NCI-H748 (cell line): ENCODE measurements around the gene SCNN1A.
A peak's percentile ranks its signal among the peaks of the same experiment; 100 is the strongest.
"Not testable (repeated sequence)": the region's sequence is repeated elsewhere in the genome, so short reads cannot be mapped to it uniquely, and the experiment has no call there.

Experiments used
- DNase-seq: peaks from one replicate; lab custom pipeline; 2025; ENCODE audit not compliant: unreplicated experiment; lab: John Stamatoyannopoulos, UW

SCNN1A gene

DNA sequence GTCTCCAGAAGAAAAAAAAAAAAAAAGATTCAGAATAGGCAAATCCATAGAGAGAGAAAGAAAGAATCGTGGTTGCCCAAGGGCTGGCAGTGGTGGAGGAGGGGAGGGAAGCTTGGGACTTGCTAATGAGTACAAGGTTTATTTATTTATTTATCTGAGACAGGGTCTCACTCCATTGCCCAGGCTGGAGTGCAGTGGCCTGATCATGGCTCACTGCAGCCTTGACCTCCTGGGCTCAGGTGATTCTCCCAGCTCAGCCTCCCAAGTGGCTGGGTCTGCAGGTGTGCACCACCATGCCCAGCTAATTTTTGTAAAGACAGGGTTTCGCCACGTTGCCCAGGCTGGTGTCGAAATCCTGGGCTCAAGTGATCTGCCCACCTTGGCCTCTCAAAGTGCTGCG lies 23.7 kb downstream of the SCNN1A start:
- no peak for DNase-seq

DNA sequence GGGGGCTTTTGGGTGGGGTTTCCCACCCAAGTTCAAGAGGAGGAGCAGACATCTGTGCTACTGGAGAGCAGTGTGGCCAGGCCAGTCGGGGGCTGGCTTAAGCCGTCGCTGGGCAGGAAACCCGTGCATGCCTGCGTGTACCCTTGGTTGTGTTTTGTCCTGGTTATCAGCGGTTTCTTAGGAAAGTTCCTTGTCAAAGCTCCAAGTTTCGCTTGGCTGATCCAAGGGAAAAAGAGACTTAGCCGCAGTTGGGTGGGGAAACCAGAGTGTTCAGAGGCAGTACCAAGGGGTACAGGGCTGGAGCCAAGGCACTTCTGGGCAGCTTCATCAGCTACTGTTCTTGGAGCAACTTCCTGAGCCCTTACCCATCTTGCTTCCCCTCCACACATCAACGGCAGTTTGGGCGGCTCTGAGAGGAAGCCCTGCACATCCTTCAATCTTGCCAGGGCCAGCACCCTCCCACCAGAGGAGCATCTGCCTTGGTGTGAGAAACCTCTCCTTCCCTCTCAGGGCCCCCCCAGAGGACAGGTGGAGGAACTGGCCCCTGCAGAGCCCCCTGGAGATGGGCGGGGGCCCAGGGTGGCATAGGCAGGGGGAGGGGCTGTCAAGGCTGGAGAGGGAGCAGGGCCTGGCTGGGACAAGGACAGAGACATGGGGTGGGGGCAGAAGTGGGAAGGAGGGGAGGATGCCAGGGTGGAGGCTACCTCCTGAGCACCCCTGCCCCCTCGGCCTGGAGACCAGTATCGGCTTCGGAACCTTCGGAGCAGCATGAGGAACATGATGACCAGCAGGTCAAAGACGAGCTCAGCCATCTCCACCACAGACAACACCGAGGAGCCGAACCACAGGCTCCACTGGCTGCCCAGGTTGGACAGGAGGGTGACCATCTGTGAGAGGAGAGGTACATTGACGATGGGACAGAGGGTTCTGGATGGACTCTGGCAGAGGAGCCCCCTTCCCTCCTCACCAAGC lies 27.7 kb downstream of the SCNN1A start:
- no peak for DNase-seq

DNA sequence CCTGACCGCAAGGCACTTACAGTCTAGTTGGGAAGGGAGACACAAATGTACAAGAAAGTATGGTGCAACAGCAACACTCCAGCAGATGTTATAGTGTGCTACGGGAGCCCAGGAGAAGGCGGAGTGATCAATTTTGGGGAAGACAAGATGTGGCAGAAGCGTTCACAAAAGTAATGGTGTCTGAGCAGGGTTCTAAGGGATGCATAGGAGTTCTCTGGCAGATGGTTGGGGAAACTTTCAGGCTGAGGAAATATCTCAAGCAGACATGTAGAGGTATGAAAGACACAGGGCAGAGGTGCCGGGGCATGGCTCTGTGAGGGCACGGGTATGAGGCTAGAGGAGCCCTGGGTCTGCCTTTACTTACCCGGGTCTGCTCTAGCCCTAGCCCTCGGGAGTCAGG lies 28.4 kb downstream of the SCNN1A start:
- DNase-seq: no peak

DNA sequence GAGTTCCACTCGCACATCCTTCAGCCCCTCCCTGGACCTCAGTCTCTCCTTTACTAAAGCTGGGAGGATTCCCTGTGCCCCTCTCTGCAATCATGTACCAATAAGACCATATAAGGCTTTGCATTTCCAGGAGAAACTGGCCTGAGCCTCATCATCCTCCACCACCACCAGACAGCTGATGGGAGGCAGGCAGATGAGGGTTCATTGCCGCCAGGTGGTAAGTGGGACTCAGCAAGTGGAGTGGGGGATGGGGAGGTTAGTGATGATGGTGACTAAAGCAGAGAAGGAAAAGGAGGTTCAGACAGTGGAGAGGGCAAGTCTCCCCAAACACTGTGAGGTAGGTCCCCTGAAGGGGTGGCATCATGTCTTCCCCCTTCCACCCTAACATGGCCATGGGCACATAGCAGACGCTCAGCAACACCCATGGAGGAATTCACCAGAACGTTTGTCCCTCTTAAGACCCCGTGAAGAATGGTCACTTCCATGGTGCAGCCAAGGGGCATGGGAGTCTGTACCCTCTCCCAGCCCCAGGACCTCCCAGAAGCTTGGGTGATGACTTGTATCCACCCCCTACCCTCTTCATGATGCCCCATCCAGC lies 29.0 kb downstream of the SCNN1A start:
- DNase-seq: no peak

DNA sequence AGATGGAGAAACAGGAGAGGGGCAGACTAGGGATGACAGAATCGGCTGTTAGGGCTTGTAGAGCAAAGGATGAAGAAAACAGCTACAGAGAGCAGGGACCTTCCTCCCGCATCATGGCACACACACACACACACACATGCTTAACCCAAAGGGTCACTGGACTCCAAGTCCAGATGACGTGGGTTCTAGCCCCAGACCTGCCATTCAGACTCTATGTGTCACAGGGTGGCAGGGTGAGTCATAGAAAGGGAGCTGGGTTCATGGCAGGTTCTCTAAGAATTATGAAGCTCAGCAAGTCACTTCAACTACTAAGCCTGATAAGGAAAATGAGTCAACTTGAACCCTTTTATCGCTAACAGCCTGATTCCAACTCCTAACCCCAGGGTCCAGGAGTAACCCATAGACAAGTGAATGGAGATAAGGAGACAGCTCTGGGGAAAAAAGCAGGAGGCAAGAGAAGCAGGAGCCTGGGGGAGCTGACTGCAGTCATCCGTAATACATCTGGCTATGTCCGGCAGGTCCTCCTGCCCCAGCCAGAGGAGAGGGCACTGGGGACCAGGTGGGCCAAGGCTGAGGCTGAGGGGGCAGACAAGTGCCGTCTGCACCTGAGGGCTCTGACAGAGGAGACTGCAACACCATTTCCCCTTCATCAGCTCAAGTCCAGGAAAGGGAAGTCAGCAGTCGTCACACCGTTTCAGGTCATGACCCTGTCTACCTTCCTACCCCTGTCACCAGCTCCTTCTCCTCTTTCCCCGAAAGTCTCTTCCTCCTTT lies 29.9 kb downstream of the SCNN1A start:
- DNase-seq: no peak

DNA sequence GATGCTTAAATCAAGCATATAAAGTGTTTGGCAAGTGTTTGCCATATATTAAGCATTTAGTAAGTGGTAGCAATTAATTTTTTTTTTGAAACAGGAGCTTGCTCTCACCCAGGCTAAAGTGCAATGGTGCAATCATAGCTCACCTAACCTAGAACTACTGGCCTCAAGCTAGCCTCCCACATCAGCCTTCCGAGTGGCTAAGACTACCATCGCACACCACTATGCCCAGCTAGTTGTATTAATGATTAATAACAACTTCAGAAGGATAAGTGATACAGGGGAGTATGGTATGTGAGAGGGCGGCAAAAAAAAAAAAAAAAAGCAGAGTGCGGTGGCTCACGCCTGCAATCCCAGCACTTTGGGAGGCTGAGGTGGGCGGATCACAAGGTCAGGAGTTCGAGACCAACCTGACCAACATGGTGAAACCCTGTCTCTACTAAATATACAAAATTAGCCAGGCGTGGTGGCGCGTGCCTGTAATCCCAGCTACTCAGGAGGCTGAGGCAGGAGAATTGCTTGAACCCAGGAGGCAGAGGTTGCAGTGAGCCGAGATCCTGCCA lies 31.2 kb downstream of the SCNN1A start:
- DNase-seq: not testable (repeated sequence)

DNA sequence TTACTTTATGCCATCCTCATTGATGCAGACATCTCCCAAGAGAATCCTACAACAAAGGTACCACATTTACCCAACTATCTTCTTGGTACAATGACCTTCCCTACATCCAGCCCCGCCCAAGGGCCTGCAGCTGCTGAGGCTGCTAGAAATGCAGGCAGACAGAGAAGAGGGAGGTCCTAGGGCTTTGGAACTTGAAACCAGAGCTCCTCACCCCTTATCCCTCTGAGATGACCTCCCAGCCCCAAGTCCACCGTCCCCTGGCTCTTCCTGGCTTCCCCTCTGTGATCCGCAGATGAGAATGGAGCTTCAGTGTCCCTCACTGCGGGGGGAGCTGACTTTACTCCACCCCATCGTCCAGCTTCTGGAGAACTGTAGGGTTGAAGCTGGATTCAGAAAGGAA lies 31.8 kb downstream of the SCNN1A start:
- peak; percentile 6 for DNase-seq

DNA sequence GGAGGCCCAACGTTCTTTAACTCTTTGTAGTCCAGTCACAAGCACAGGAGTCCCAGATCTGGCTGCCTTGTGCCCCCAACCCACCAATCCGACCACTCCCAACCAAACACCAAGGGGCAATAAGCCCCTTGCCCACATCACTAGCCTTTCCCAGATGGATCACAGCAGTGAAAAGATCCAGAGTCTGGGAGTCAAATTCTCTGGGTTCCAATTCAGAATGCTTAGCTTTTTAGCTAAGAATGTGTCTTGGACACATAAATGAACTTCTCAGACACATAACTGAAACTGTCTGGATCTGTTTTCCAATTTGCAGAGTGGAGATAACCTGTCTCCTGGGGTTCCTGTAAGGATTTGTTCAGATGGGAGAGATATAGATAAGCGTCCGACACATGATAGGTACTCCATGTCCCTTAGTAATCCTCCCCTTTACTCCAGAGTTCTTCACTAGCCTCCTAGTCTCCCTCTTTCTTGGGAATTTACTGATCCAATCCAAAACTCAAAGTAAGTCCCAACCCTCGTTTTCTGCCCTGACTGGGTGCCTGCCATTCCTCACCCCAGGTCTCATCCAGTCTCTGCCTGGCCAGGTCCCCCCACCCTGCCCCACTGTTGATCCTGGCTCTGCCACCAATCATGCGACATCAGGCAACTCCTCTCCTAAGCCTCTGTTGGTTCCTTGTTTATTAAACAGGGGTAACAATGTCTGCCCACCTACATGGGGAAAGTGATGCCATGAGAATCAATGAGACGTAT lies 33.0 kb downstream of the SCNN1A start:
- DNase-seq: no peak

DNA sequence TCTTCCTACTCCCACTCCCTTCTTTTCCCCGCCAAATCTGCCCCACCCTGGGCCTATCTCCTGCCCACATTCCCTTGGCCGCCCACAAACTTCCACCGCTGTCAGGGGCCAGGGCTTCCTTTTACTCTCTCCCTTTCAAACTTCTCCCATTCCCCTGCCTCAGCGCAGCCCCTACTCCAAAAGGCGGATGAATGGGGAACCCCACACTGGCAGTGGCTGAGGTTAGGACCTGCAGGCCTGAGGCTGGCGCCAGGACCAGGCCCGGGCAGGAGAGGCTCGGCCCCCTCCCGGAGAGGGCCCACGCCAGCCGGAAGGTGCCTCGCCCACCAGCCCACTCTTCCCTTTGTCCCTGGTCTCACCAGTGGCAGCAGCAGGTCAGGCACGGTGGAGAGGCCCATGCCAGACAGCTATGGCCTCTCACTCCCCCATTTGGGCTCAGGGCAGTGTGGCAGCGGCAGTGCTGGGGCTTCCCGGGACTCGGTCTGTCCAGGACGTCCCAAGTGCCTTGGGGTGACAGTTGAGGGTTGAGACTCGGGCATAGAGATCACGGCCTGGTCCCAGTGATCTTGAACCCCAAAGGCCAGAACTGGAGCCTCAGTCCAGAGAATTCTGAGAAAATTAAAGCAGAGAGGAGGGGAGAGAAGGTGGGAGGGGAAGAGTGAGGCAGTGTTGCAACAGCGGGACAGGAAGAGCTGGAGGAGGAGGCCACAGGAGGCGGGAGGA lies 33.8 kb downstream of the SCNN1A start, which contains the start of gene TNFRSF1A:
TSS of gene TNFRSF1A (minus strand) at position 660 of the 723 bp plus-strand sequence. CDS start at position 398, 262 bp downstream.
- no peak for DNase-seq

DNA sequence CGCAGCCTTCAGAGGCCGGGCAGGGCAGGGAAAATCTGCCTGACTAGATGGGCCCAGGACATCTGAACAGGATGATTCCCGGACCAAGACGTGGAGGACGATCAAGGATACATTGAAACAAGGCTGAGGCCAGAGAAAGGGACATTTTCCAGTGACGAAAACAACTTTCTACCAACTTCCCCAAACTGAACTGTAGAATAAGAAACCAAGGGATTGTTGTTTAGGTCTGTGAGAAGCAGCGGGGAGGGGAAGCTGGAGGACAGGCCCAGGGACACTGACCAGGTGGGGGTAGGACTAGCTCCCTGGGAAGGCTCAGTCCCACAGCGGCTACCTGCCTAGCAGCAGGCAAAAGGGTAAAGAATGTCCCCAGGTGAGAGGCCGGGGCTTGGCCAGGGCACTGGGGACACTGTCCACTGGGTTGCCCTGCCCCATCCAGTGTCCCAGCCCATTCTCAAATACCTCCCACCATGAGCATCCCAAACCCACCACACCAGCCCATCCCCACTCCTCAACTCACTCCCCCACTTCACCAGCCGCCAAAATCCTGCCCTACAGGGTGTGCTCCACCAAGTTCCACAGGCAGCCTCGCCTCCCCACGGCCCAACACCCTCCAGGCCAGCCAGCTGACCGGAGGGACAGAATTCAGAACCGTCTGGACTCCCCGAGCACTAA lies 34.5 kb downstream of the SCNN1A start:
- DNase-seq: no peak

DNA sequence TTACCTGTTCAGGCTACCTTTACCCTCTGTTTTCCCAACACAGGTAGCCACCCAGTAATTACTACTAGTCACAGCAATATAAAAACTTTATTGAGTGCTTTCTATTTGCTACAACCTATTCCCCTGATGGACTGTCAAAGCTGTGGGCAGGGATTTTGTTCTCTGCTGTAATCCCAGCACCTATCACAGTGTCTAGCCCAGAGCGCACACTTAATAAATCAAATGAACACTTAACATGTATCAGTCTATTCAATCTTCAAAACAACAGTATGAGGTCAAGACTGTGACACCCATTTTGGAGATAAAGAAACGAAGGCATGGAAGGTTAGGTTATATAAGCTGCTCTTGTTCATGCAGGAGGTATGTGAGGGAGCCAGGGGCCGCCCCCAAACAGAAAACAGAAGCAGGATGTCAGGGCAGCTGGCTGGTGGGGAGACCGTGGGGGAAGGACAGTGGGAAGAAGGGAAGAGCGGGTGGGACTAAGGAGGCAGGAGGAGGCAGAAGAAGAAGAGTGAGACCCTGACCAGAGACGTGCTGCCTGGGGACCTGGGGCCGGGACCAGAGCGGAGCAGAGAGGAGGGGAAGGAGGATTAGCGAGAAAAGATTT lies 35.2 kb downstream of the SCNN1A start:
- DNase-seq: no peak

DNA sequence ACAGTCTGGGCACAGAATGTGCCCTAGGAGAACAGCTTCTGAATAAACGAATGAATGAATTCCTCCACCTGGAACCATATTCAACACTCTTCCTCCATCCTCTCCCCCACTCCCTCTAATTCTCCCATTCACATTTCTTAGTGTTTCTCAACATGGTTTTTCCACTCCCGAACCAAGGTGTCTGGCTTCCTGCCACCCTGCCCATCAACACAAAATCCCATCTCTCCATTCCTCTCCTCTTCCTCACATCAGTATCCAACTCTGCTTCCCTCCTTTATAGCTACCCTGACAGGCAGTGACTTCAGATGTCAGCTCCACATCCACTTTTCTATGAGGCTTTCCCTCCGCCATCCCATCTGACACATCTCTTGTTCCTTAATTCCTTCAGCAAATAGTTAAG lies 36.4 kb downstream of the SCNN1A start:
- no peak for DNase-seq

DNA sequence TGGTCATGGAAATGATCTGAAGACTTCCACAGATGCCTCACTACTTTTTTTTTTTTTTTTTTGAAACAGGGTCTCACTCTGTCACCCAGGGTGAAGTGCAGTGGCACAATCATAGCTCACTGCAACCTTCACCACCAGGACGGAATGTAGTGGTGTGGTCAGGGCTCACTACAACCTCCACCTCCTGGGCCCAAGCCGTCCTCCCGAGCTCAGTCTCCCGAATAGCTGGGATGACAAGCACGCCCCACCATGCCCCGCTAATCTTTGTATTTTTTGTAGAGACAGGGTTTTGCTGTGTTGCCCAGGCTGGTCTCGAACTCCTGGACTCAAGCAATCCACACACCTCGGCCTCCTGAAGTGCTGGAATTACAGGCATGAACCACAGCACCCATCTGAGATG lies 36.8 kb downstream of the SCNN1A start:
- DNase-seq: not testable (repeated sequence)

DNA sequence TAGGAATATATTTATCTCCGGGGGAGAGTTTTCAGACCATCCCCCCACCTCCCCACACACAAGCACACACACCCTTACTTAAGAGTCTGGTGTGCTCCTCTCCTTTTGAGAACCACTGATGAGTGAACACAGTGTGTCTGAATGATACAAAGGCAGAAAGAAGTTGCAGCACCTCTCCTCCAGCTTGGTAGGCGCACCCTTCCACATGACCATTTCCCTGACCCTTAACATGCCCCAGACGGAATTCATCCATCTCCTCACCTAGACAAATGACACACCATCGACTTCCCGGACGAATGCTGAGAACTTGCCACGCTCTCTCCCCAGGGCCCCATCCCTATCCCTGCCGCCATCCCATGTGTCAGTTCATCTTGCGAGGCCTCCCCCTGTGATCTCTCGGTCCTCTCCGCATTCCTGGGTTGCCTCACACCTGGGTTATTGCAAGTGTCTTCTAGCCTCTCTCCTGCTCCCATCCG lies 37.4 kb downstream of the SCNN1A start:
- DNase-seq: no peak

DNA sequence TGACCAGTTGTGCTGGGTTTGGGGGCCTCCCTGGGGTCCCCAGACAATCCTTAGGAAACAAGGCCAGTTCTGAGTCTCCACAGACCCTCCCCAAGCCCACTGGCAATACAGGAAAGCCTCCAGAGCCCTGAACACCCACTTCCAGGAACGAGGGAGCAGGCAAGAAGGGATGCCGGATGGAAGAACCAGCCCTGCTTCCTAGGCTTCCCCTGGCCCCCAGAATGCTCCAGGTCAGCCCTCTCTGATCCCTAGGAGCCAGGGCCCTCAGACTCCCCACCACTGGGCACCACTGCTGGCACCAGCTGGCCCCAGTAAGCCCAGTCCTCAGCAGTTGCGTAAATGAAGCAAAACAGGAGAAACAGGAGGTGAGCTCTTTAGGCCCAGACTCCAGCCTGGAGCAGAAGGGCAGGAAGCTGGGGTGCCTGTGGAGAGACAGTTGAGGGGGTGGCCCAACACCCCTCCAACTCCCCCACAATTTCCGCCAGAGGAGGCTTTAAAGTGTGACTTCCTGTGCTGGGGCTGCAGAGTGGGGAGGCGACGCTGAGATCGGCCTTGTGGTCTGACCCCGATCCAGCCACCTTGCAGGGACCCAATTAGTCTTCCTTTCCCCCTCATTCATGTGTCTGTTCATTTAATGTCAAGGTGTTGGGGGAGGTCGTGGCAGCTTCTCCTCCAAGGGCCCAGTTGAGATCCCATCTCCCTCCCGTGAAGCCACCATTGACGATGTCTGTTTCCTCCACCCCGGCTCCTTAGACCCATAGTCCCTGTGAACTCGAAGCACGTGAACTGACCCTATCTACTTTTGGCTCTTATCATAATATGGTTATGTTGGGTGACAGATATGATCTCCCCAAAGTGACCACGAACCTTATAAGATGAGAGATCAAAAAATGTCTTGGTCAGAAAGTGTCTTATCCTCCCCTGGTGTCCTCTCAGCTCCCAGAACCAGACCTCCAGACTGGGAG lies 38.2 kb downstream of the SCNN1A start:
- DNase-seq: no peak

DNA sequence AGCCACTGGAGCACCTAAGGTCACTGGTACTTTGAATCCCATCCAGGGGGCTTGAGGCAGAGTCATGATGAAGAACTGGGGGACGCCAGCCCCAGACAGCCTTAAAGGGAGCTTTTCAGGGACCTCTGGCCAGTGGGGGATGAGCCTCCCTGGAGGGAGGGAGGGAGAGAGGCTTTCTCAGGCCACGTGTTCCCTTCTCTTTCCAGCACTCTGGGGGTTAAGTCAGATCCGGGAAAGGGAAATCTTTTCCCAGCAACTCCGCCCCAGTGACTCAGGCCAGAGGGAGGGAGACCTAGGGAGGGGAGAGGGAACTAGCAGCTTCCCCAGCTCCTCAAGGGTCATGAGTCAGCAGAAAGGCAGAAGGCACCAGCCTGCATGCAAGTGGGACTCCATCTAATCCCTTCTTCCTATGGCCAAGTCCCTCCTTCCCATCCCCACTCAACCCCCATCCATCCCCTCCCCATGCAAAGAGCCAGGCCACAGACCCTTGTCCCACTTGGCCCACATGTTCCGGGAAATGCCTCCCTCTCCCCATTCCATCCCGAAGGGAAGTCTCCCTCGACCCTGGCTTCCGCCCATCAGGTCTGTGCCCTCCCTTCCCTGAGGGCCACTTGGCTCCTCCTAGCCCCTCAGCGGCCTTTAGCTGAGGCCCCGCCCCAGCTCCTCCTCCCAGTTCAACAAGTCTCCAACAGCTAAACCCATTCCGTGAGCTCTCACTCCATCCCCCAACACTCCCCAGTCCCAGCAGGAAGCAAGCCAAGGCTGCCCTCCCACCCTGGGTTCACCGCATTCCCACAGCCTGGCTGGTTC lies 39.1 kb downstream of the SCNN1A start:
- DNase-seq: peak; percentile 24
